HG02973 (cell line): ENCODE measurements around the gene IRF2BP2.

Experiments used
- ATAC-seq: cut with Tn5 transposase; IDR thresholded peaks from one replicate; pipeline ENCODE4 v1.9.1; 2021; ENCODE audit warnings: moderate library complexity; ENCODE audit not compliant: unreplicated experiment

The IRF2BP2 gene

GRCh38 chr1:234610061-234610665 is at the start of gene IRF2BP2:
TSS of gene IRF2BP2 (minus strand) at chr1:234610178. CDS start at chr1:234609494, 684 bp downstream.
- peak; percentile 14 for ATAC-seq

GRCh38 chr1:234659538-234659937 is 49.6 kb upstream of the IRF2BP2 start:
- ATAC-seq, result no peak

- no peak for ATAC-seq
Observed at GRCh38 chr1:234658138-234658537, 48.2 kb upstream of the IRF2BP2 start.

GRCh38 chr1:234656944-234657654 is 47.1 kb upstream of the IRF2BP2 start:
- ATAC-seq, result peak; percentile 49

- no peak for ATAC-seq
Observed at GRCh38 chr1:234656070-234656895, 46.3 kb upstream of the IRF2BP2 start.

GRCh38 chr1:234655328-234656069 is 45.5 kb upstream of the IRF2BP2 start:
- ATAC-seq, result no peak

GRCh38 chr1:234654002-234654733 is 44.2 kb upstream of the IRF2BP2 start:
- ATAC-seq, result no peak

GRCh38 chr1:234649432-234650081 is 39.6 kb upstream of the IRF2BP2 start:
- no peak for ATAC-seq

GRCh38 chr1:234647758-234648157 is 37.8 kb upstream of the IRF2BP2 start:
- ATAC-seq, result no peak

- ATAC-seq, result no peak
Observed at GRCh38 chr1:234647245-234647644, 37.3 kb upstream of the IRF2BP2 start.

- no peak for ATAC-seq
Observed at GRCh38 chr1:234645964-234646363, 36.0 kb upstream of the IRF2BP2 start.

GRCh38 chr1:234645474-234645953 is 35.5 kb upstream of the IRF2BP2 start:
- ATAC-seq, result no peak

GRCh38 chr1:234644928-234645327 is 35.0 kb upstream of the IRF2BP2 start:
- ATAC-seq, result no peak

GRCh38 chr1:234643850-234644134 is 33.8 kb upstream of the IRF2BP2 start:
- ATAC-seq, result no peak

- no peak for ATAC-seq
Observed at GRCh38 chr1:234643111-234643849, 33.3 kb upstream of the IRF2BP2 start.

GRCh38 chr1:234642428-234642827 is 32.5 kb upstream of the IRF2BP2 start:
- no peak for ATAC-seq

- no peak for ATAC-seq
Observed at GRCh38 chr1:234639961-234640360, 30.0 kb upstream of the IRF2BP2 start.

GRCh38 chr1:234638832-234639799 is 29.1 kb upstream of the IRF2BP2 start:
- no peak for ATAC-seq
